Stimulated activated memory B cell treated with anti-CD40 and anti-IgM and Interleukin-4, amounts not matched to agents 10 μg/mL and 1 μg/mL and 100 μg/mL, for 72 hours (primary cell): Measurements from ENCODE around the gene MELTF.
A peak's percentile ranks its signal among the peaks of the same experiment; 100 is the strongest.

ENCODE experiments used
- ATAC-seq: fragments of 150-1000 bp; cut with Tn5 transposase; 2 replicates; pipeline ENCODE4 v1.10.0; 2021
- H3K27ac Mint-ChIP-seq: one replicate; pipeline ENCODE4 v1.8.0; 2022; ENCODE audit warnings: mild to moderate bottlenecking, mixed read lengths
- H3K27me3 Mint-ChIP-seq: one replicate; pipeline ENCODE4 v1.8.0; 2022; ENCODE audit warnings: mixed read lengths
- H3K36me3 Mint-ChIP-seq: one replicate; pipeline ENCODE4 v1.8.0; 2022; ENCODE audit warnings: mixed read lengths
- H3K4me1 Mint-ChIP-seq: one replicate; pipeline ENCODE4 v1.8.0; 2022; ENCODE audit warnings: mixed read lengths
- H3K4me3 Mint-ChIP-seq: one replicate; pipeline ENCODE4 v1.8.0; 2022; ENCODE audit warnings: mild to moderate bottlenecking, moderate library complexity, mixed read lengths
- H3K9me3 Mint-ChIP-seq: one replicate; pipeline ENCODE4 v1.8.0; 2022; ENCODE audit warnings: mixed read lengths

MELTF gene

DNA sequence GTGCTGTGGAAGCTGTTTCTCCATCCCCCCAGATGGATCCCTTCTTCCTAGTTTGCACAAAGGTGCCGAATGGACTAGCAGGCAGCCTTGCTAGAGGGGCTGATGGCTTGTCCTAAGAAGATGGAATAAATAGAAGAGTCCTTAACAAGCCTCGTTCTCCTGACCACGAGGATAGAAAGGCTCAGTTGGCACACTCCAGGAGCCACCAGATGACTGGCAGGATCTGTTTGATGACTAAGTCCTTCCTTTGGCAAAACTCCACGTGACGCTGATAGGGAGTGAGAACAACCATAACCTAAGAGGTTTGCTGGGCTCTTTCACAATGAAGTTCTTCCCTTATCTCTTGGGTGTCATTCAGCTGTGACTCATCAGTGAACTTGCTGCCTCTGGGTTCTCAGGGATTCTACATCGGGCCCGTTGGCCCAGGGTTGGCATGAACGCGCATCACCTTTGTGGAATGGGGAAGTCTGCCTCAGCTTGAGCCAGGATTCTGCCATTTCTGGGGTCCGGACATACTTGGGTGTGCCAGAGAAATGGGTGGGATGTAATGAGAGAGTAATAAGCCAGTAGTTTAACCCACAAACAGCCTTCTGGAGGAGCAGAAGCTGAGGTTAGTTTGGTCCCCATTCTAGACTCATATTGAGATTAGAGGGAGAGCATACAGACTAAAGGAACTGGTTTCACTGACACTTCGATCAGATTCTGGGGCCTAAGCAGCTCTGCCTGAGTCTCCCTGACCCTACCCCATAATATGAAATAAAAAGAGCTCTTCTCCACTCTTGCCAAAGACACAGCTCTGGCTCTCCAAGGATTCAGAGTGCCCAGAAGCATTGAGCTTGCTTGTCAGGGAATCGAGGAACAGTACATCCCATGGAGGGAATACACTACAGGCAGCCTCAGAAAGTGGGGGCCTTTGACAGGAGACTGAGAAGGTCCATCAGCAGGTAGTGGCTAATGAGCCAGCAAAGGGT, 2.0 kb upstream of the MELTF start:
- H3K27ac Mint-ChIP-seq, result peak overlapping the region; percentile 34
- H3K4me1 Mint-ChIP-seq, result peaks cover 24% of the 10 kb centered on the region
- no peak overlapping the region for H3K4me3 Mint-ChIP-seq
- peaks cover 7% of the 10 kb centered on the region for H3K36me3 Mint-ChIP-seq
- ATAC-seq, result peak; percentile 29
- no peaks in the 10 kb centered on the region for H3K9me3 Mint-ChIP-seq
- peaks cover 72% of the 10 kb centered on the region for H3K27me3 Mint-ChIP-seq

DNA sequence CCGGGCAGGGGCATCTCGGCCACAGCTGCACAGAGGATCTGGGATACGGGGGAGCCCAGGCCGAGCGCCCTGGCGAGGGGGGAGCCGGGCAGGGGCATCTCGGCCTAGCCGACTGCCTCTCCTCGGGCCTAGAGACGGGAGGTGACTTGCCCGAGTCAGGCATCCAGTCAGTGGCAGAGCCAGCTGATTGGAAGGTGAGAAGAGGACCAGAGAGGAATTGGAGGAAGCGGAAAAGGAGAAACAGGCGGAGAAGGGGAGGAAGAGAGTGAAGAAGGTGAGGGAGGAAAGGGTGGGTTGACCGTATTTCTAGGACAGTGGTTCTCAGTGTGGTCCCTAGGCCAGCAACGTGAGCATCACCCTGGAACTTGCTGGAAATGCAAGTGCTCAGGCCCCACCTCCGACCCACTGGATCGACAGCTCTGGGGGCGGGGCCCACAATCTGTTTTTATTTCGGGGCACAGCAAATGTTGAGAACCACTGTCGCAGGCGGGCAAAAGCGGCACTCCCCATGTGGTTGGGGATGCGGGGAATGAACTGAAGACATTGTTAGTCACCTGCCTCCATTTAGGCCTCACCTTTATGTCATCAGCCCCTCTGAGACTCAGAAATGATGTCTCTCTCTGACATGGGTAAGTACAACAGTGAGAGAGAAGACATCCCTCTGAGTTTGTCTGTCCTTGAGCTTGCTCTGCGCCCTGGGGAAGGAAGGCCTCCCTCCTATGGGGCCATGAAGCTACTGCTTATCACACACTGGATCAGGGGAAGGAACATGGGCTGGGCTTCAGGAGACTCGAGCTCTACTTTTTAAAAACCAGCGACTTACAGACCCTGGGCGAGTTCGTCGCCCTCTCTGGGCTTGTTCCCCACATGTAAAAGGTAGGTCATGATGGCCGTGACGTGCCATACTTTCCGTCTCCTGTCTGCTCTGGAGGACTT, 1.0 kb upstream of the MELTF start:
- H3K9me3 Mint-ChIP-seq, result no peaks in the 10 kb centered on the region
- H3K27me3 Mint-ChIP-seq, result peaks cover 72% of the 10 kb centered on the region
- ATAC-seq, result no peak
- H3K4me3 Mint-ChIP-seq, result peak overlapping the region; percentile 41
- H3K36me3 Mint-ChIP-seq, result peaks cover 16% of the 10 kb centered on the region
- H3K4me1 Mint-ChIP-seq, result peaks cover 25% of the 10 kb centered on the region
- H3K27ac Mint-ChIP-seq, result peak overlapping the region; percentile 77

DNA sequence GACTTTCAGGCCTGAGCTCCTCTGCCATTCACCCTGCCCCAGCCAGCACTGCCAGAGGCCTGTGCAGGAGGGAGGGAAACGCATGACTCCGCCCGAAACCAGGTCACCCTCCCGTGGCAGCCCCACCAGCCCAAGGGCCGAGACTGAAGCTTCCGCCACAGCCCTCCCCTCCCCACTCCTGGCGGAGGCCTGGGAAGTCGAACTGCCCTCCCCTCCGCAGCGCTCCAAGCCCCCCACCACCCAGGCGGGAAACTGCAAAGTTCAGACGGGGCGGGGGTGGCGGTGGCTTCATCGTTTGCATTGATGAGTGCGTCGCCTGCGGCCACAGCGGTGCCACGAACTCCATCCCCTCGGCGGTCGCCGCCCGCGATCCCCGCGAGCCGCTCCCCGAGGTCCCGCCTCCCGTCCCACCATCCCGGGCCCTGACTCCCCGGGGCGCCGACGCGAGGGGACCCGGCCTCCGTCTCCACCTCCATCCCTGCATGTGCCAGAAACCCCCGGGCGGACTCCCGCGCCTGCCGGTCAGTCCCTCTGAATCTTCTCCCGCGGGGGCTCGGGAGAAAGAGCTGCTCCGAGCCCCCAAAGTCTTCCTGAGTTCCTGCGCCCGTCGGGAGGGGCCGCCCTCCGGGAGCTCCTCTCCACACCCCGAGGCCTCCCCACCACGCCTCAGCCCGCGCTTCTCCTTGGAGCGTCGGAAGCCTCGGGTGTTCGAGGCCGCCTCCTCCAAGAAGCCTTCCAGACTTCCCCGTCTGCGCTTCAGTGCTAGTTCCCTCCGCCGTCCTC, 698 bp downstream of the MELTF start:
- peaks cover 40% of the 10 kb centered on the region for H3K4me1 Mint-ChIP-seq
- peaks cover 29% of the 10 kb centered on the region for H3K36me3 Mint-ChIP-seq
- H3K27ac Mint-ChIP-seq, result peak overlapping the region; percentile 77
- peak; percentile 60 for ATAC-seq
- H3K9me3 Mint-ChIP-seq, result no peaks in the 10 kb centered on the region
- H3K4me3 Mint-ChIP-seq, result peak overlapping the region; percentile 84
- peaks cover 70% of the 10 kb centered on the region for H3K27me3 Mint-ChIP-seq

DNA sequence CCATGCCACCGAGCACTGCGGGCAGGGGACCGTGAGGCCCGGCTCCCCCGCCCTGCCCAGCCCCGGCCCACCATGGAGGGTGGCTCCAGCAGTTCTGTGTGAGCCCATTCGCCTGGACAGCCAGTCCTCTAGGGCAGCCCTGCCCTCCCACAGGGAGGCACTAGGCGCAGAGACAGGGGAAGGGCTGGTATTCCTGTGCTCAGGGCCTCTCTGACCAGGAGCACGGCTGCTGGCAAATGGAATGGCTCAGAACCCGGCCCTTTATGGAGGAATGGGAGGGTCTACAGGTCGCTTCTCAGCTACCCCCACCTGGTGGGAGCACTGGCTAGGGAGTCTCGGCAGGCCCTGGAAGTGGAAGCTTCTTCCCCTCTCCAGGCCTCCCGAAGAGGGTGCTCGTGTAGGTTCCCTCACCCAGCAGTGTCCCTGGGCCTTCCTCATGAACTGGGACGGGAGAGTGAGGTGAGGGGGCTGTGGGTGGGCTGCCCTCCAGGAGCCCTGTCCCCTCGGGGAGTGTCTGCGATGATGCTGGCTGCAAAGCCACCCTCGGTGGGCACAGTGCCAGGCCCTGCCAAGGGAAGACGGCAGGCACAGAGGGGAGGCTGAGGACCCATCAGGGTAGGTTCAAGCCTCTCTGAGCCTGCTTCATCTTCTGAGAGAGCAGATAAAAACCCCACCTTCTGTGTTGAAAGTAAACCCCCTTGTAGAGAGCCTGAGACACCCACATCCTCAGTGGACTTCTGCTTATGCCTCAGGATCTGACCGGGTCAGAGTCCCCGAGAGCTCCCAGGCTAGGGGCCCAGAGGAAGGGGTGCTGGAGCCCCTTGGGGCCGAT, 1.5 kb downstream of the MELTF start:
- Mint-ChIP-seq H3K36me3 (peaks cover 29% of the 10 kb centered on the region), H3K4me3 (peak overlapping the region; percentile 84), H3K9me3 (no peaks in the 10 kb centered on the region), H3K4me1 (peaks cover 48% of the 10 kb centered on the region), H3K27ac (peak overlapping the region; percentile 77), H3K27me3 (peaks cover 68% of the 10 kb centered on the region)
- no peak for ATAC-seq

DNA sequence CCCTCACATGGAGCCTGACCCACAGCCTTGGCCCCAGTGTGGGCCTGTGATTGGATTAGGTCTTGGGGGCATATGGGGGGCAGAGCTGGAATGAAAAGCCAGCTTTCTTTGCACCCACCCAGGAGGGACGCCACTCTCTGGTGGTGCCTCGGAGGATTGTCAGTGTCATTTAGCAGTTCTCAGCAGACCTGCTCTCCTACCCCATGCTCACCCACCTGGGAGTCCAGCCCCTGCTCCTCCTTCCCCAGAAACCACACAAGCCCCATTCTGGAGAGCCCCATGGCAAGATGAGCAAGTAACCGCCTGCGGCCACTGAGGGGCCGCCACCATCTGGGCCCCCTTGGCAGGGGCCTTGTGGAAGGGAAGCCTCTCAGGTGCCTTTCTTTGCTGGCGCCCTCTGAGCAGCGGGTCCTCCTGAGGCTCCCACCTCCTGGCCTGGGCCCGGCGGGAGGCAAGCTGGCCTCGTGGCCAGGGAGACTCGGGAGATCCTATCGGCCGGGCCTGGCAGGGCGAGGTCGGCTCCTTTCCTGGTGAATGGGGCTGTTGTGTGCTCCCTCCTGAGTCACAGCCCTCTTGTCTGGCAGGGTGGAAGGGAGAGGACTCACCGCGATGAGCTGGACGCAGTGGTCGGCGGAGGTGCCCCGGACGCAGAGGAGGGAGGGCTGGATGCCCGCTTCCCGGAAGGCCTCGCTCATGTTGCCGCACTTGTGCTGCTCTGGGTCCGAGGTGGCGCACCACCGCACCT, 2.3 kb downstream of the MELTF start:
- Mint-ChIP-seq H3K27me3 (peaks cover 68% of the 10 kb centered on the region), H3K36me3 (peaks cover 29% of the 10 kb centered on the region), H3K27ac (peak overlapping the region; percentile 47), H3K4me1 (peaks cover 56% of the 10 kb centered on the region), H3K9me3 (no peaks in the 10 kb centered on the region), H3K4me3 (peak overlapping the region; percentile 27)
- no peak for ATAC-seq

DNA sequence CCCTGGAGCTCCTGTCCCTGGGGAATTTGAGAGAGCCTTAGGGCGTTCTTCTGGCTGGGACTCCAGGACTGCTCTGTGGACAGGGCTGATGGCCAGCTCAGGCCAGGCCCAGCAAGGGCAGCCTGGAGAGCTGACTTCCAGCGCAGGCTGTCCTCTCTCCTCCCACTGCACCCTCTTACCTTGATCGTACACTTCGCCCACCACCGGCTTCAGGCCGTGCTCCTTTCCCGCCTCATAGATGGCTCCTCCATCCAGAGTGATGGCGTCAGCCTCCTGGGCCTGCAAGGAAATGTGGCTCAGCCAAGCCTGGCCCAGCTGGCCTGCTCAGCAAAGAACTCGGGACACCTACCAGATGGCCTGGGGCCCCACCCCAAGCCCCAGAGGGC, 3.1 kb downstream of the MELTF start:
- H3K4me3 Mint-ChIP-seq, result no peak overlapping the region
- ATAC-seq, result no peak
- H3K36me3 Mint-ChIP-seq, result peaks cover 29% of the 10 kb centered on the region
- no peak overlapping the region for H3K27ac Mint-ChIP-seq
- peaks cover 59% of the 10 kb centered on the region for H3K4me1 Mint-ChIP-seq
- H3K27me3 Mint-ChIP-seq, result peaks cover 59% of the 10 kb centered on the region
- no peaks in the 10 kb centered on the region for H3K9me3 Mint-ChIP-seq

DNA sequence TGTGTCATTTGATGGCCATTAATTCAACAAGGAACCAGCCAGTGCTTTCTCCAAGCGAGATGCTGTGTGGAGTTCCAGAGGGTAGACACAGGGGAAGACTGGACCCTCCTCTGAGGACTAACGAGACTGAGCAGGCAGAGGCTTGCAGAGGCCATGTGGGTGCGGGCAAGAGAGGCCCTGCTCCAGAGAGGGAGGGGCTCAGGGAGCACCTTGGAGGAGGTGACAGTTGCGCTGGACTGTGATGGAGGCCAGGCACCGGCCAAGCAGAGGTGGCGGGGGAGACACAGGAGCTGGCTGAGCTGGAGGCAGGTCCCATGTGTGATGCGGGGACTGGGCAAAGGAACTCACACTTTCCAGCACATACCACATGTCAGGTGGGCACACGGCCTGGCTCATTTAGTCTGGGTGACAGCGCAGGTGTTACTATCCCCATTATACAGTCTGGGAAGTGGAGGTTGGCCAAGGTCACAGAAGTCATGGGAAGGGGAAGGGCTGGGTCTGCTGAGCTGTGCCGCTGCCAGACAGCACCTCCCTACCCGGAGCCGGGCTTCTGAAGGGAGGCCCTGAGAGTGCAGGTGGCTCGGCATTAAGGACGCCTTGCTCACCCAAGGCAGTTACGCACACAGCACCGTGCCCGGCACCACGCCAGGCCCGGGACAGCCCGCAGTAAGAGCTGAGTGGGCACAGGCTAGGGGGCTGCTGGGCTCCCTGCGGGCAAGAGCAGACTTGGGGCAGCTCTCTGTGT, 3.7 kb downstream of the MELTF start:
- Mint-ChIP-seq H3K9me3 (no peaks in the 10 kb centered on the region), H3K4me1 (peaks cover 61% of the 10 kb centered on the region), H3K4me3 (no peak overlapping the region), H3K27me3 (peaks cover 54% of the 10 kb centered on the region), H3K36me3 (peaks cover 29% of the 10 kb centered on the region), H3K27ac (peak overlapping the region; percentile 90)
- no peak for ATAC-seq

DNA sequence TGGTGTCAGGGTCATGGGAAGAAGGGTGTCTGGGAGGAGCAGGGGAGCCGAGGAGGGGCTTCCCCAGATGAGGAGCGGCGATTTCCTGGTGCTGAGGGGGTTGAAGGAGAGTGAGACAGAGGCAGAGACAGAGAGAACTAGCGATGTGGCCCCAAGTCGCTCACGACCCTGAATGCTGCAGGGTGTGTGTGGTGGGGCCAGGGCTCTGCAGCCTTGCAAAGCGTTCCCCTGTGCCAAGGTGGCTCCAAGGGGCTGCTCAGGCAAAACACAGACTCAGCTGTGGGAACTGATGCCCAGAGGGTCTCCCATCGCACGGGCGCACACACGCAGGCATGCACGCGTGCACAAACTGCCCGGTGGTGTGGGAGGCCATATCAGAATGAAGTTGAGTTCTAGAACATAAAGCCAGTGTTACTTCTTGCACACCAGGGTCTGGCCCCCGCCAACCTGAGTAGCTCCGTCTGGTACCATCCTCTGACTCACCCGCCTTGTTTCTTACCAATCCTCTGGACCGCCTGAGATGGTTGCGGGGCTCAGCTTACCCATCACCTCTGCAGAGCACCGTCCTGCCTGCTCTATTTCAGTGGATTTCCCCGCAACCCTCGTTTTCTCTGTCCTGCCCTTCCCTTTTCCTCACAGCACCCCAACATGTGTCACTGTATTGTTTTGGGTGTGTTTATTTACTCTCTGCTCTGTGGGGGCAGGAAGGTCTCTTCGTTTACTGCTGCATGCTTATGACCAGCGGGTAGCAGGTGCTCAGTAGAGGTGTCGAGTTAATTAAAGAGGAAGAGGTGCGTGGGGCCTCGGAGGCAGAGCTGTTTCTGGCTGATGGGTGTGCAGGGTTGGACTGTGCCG, 4.5 kb downstream of the MELTF start:
- no peak overlapping the region for H3K4me3 Mint-ChIP-seq
- H3K27ac Mint-ChIP-seq, result peak overlapping the region; percentile 90
- H3K9me3 Mint-ChIP-seq, result no peaks in the 10 kb centered on the region
- H3K27me3 Mint-ChIP-seq, result peaks cover 46% of the 10 kb centered on the region
- no peak for ATAC-seq
- H3K4me1 Mint-ChIP-seq, result peaks cover 55% of the 10 kb centered on the region
- peaks cover 29% of the 10 kb centered on the region for H3K36me3 Mint-ChIP-seq

DNA sequence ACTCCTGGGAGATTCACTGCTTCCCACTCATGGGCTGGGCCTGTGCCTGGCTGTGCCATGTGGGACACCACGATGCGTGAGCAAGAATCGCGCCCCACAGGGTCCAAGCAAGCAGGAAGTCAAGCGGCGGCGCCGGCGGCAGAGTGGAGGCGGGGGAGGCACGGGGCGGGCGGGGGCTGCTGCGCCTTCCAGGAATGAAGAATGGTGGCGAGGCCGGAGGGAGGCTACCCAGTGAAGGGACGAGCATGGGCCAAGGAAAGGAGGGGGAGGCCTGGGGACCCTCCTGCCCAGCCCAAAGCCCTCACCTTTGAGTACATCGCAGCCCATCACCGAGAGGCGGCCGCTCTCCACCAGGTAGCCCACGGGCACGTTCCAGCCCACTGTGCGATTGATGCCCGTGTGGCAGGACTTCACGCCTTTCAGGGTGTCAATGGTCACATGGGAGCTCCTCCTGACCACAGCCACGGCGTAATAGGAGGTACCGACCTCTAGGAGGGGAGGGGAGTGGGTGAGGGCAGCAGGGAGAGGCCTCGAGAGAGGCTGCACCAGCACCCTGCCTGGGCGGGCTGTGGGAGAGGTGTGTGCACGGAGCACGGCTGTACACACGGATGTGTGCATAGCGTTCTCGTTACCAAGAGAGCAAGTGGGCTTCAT, 5.5 kb downstream of the MELTF start:
- peaks cover 29% of the 10 kb centered on the region for H3K36me3 Mint-ChIP-seq

DNA sequence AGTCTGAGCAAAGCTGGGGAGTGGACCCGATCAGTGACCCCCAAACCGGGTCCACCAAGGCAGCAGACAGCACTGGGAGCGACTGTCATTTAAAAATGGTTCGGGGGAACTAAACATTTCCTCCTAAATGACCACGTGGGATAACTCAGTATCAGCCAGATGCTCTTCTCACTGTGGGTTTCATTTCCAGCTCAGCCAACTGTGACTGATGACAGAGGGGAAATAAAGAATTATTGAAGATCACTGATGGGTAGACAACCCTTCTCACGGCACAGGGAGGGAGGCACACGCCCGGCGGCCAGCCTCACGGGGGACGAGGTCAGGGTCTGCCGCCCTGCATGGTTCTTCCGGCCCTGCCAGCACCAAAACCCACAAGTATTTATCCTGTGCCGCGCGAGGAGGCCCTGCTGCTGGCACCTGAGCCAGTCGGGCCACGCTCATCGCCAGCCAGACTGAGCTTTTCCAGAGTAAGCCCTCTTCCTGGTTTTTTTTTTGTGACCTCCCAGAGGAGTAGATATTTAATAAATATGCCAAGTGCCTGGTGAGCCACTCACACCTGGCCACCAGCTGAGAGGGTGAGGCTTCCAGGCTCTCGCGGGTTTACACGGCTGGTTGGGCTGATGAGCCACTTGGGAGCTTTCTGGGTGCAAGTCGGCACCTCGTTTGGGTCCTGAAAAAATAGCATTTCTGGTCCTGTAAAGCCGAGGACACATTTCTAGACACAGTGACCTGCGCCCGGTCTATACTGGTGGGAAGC, 6.2 kb downstream of the MELTF start:
- Mint-ChIP-seq H3K4me3 (peak overlapping the region; percentile 68), H3K27me3 (peaks cover 35% of the 10 kb centered on the region), H3K4me1 (peaks cover 49% of the 10 kb centered on the region), H3K36me3 (peaks cover 29% of the 10 kb centered on the region), H3K9me3 (no peaks in the 10 kb centered on the region), H3K27ac (peak overlapping the region; percentile 90)
- peak; percentile 91 for ATAC-seq

More for the DNA sequence above, 5.5 kb downstream of the MELTF start:
- Mint-ChIP-seq H3K27ac (peak overlapping the region; percentile 90), H3K4me1 (peaks cover 50% of the 10 kb centered on the region), H3K9me3 (no peaks in the 10 kb centered on the region), H3K4me3 (peak overlapping the region; percentile 68), H3K27me3 (peaks cover 40% of the 10 kb centered on the region)
- no peak for ATAC-seq

DNA sequence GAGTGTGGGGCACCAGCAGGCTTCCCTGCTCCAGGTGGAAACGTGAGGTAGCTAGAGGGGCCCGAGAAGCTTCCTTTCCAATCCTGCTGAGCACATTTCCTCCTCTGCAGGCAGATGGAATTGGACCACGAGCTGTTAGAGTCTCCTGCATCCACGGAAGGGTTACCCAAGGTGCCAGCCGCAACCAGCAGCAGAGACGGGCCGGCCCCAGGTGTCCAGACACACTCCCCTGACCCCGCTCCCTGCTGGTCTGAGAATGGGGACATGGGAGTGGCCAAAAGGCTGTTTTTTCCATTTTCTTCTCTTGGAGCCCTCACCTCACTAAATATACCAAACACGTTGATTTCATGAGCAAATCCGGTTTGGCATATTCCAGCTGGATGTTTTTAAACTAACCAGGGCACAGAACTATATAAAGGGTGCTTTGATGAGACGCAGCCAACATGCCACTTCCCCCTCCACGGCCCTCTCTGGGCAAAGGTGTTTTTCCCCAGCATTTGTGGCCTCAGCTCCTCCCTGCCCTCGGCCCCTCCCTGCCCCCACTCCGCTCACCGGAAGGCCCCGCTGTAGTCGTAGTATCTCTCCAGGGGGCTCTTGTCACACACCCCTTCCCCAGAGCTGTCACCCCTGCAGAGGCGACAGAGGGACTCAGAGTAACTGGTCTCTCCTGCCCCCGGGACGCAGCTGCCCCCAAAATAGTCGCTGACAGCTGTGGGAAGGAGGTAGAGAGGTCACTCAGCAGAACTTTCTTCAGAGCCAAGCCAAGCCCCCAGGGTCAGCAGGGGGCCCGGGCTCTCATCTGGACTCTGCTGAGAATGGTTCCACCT, 7.0 kb downstream of the MELTF start:
- peaks cover 32% of the 10 kb centered on the region for H3K27me3 Mint-ChIP-seq
- peaks cover 29% of the 10 kb centered on the region for H3K36me3 Mint-ChIP-seq
- H3K4me3 Mint-ChIP-seq, result peak overlapping the region; percentile 68
- H3K4me1 Mint-ChIP-seq, result peaks cover 44% of the 10 kb centered on the region
- H3K9me3 Mint-ChIP-seq, result no peaks in the 10 kb centered on the region
- H3K27ac Mint-ChIP-seq, result peak overlapping the region; percentile 90
- peak; percentile 69 for ATAC-seq
